ENCODE results near the gene ADH4.
A peak's percentile ranks its signal among the peaks of the same experiment; 100 is the strongest.
"Not testable (repeated sequence)": the region's sequence is repeated elsewhere in the genome, so short reads cannot be mapped to it uniquely, and the experiment has no call there.

Gene ADH4

GRCh38 chr4:99144587-99144986, 490 bp upstream of the ADH4 start:
- in situ Hi-C loops (cut with HindIII; ENCODE audit: low pct_ligation_motif_present, low pct_unique_long_range_greater_than_20kb, low sequenced_read_pairs) = no loop called here
- DNase-seq = no peak

- in situ Hi-C loops (cut with HindIII; ENCODE audit: low pct_ligation_motif_present, low pct_unique_long_range_greater_than_20kb, low sequenced_read_pairs) = no loop called here
These were observed 7.8 kb downstream of the ADH4 start for GRCh38 chr4:99136329-99136728.

GRCh38 chr4:99135541-99136162, 8.4 kb downstream of the ADH4 start:
- DNase-seq = no peak
- in situ Hi-C loops (cut with HindIII; ENCODE audit: low pct_ligation_motif_present, low pct_unique_long_range_greater_than_20kb, low sequenced_read_pairs) = no loop called here

More at GRCh38 chr4:99136329-99136728, 7.8 kb downstream of the ADH4 start:
- no peak for DNase-seq

- in situ Hi-C loops (cut with HindIII; ENCODE audit: low pct_ligation_motif_present, low pct_unique_long_range_greater_than_20kb, low sequenced_read_pairs) = no loop called here
- DNase-seq = no peak
These were observed 9.5 kb downstream of the ADH4 start for GRCh38 chr4:99134586-99134985.

- no peak for DNase-seq
- in situ Hi-C loops (cut with HindIII; ENCODE audit: low pct_ligation_motif_present, low pct_unique_long_range_greater_than_20kb, low sequenced_read_pairs) = no loop called here
These were observed 12.7 kb downstream of the ADH4 start for GRCh38 chr4:99131378-99131777.

GRCh38 chr4:99126376-99126775, 17.7 kb downstream of the ADH4 start:
- in situ Hi-C loops (cut with HindIII; ENCODE audit: low pct_ligation_motif_present, low pct_unique_long_range_greater_than_20kb, low sequenced_read_pairs) = no loop called here
- no peak for DNase-seq

- in situ Hi-C loops (cut with HindIII; ENCODE audit: low pct_ligation_motif_present, low pct_unique_long_range_greater_than_20kb, low sequenced_read_pairs) = no loop called here
- DNase-seq = no peak
These were observed 23.1 kb downstream of the ADH4 start for GRCh38 chr4:99121008-99121407.

- in situ Hi-C loops (cut with HindIII; ENCODE audit: low pct_ligation_motif_present, low pct_unique_long_range_greater_than_20kb, low sequenced_read_pairs) = no loop called here
These were observed 23.6 kb downstream of the ADH4 start for GRCh38 chr4:99120501-99120900.

GRCh38 chr4:99117876-99118693, 26.0 kb downstream of the ADH4 start:
- DNase-seq = peak; percentile 29
- in situ Hi-C loops (cut with HindIII; ENCODE audit: low pct_ligation_motif_present, low pct_unique_long_range_greater_than_20kb, low sequenced_read_pairs) = no loop called here

More at GRCh38 chr4:99120501-99120900, 23.6 kb downstream of the ADH4 start:
- DNase-seq = no peak

GRCh38 chr4:99117122-99117841, 26.8 kb downstream of the ADH4 start:
- DNase-seq; in situ Hi-C loops (cut with HindIII; ENCODE audit: low pct_ligation_motif_present, low pct_unique_long_range_greater_than_20kb, low sequenced_read_pairs): not testable (repeated sequence)

- DNase-seq; in situ Hi-C loops (cut with HindIII; ENCODE audit: low pct_ligation_motif_present, low pct_unique_long_range_greater_than_20kb, low sequenced_read_pairs): not testable (repeated sequence)
These were observed 34.8 kb downstream of the ADH4 start for GRCh38 chr4:99109286-99109685.

- in situ Hi-C loops (cut with HindIII; ENCODE audit: low pct_ligation_motif_present, low pct_unique_long_range_greater_than_20kb, low sequenced_read_pairs) = no loop called here
- DNase-seq = no peak
These were observed 39.9 kb downstream of the ADH4 start for GRCh38 chr4:99104153-99104552.

- in situ Hi-C loops (cut with HindIII; ENCODE audit: low pct_ligation_motif_present, low pct_unique_long_range_greater_than_20kb, low sequenced_read_pairs) = no loop called here
These were observed 40.9 kb downstream of the ADH4 start for GRCh38 chr4:99103166-99103565.

GRCh38 chr4:99102634-99103033, 41.5 kb downstream of the ADH4 start:
- no peak for DNase-seq
- in situ Hi-C loops (cut with HindIII; ENCODE audit: low pct_ligation_motif_present, low pct_unique_long_range_greater_than_20kb, low sequenced_read_pairs) = no loop called here

More at GRCh38 chr4:99103166-99103565, 40.9 kb downstream of the ADH4 start:
- no peak for DNase-seq

- no peak for DNase-seq
- in situ Hi-C loops (cut with HindIII; ENCODE audit: low pct_ligation_motif_present, low pct_unique_long_range_greater_than_20kb, low sequenced_read_pairs) = no loop called here
These were observed 43.2 kb downstream of the ADH4 start for GRCh38 chr4:99100876-99101275.

- in situ Hi-C loops (cut with HindIII; ENCODE audit: low pct_ligation_motif_present, low pct_unique_long_range_greater_than_20kb, low sequenced_read_pairs) = not testable (repeated sequence)
These were observed 44.3 kb downstream of the ADH4 start for GRCh38 chr4:99099814-99100213.

GRCh38 chr4:99099311-99099710, 44.8 kb downstream of the ADH4 start:
- in situ Hi-C loops (cut with HindIII; ENCODE audit: low pct_ligation_motif_present, low pct_unique_long_range_greater_than_20kb, low sequenced_read_pairs) = no loop called here
- DNase-seq = no peak

More at GRCh38 chr4:99099814-99100213, 44.3 kb downstream of the ADH4 start:
- DNase-seq = not testable (repeated sequence)

GRCh38 chr4:99091841-99092240, 52.3 kb downstream of the ADH4 start:
- in situ Hi-C loops (cut with HindIII; ENCODE audit: low pct_ligation_motif_present, low pct_unique_long_range_greater_than_20kb, low sequenced_read_pairs) = not testable (repeated sequence)

GRCh38 chr4:99091216-99091575, 52.9 kb downstream of the ADH4 start:
- in situ Hi-C loops (cut with HindIII; ENCODE audit: low pct_ligation_motif_present, low pct_unique_long_range_greater_than_20kb, low sequenced_read_pairs) = no loop called here
- no peak for DNase-seq

More at GRCh38 chr4:99091841-99092240, 52.3 kb downstream of the ADH4 start:
- DNase-seq = not testable (repeated sequence)

Measured in ACHN (cell line).